Activated CD4-positive, alpha-beta T cell treated with anti-CD3 and anti-CD28 coated beads for 1 hour (primary cell): Measurements from ENCODE around the gene VIT.

Experiments used
- DNase-seq: peaks from one replicate; pipeline ENCODE4 v3.0.0-alpha.2; 2020

VIT gene

GRCh38 chr2:36770542-36771287, 74.2 kb downstream of the VIT start:
- DNase-seq, result no peak

DNA sequence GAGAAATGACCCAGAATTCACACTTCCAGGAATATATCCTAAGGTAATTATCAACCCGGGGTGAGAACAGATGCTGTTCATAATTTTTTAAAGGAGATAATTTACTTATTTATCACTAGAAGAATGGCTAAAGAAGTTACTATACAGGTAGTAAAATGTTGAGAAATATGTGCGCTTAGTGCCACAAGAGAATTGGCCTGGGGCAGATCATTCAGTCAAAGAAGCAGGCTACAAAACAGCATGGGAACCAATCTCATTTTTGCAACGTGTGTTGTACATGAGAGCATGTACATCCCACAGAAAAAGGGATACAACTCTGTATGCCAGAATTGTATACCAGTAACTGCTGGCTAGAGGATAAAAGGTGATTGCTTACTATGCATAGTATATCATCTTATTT, 75.2 kb downstream of the VIT start:
- no peak for DNase-seq

GRCh38 chr2:36773947-36774346, 77.4 kb downstream of the VIT start:
- no peak for DNase-seq

- no peak for DNase-seq
Observed at GRCh38 chr2:36775261-36775660, 78.8 kb downstream of the VIT start.

- DNase-seq, result no peak
Observed at GRCh38 chr2:36775806-36776205, 79.3 kb downstream of the VIT start.

DNA sequence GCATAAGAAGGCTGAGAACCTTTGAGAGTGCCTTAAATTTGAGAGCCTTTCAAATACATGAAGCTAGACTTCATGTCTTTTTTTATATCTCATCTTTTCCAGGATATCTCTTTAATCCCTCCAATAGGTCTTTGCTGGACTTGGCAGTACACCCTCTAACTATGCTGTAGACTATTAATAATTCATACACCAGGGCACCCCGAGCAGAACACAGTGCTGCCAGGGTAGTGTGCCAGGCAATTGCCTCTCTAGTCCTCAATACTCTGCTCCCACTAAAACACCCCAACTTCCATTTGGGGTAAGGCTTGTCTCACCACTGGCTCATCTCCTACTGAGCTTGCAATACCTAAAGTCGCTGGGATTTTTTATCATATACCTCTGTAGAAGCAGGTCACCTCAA, 80.8 kb downstream of the VIT start:
- no peak for DNase-seq

GRCh38 chr2:36777788-36778187, 81.3 kb downstream of the VIT start:
- no peak for DNase-seq

GRCh38 chr2:36779462-36779861, 83.0 kb downstream of the VIT start:
- DNase-seq, result no peak

DNA sequence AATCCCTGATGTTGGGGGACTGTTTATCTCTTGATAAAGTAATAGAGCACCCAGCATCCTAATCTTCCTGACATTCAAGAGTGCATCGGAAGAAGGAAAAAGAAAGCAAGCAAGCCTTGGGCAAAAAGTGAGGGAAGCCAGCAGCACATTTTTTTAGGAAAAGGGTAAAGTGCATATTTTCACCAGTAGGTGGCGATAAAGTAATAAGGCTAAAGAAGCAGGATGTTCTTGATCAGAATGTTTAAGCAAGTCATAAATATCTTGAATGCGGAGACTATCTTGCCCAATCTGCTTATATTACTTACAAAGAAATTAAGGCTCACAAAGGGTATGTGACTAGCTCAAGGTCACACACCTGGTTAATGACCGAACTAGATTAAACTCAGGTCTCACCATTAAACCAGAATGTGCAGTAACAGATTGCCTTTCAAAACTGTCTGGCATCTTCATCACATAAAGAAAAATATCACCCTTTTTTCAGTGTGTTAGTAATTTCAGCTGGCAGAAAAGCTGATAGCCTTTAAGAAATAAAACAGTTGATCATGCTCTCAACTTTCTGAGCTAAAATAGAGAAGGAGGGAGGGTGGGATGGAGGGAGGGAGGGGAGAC, 83.8 kb downstream of the VIT start:
- DNase-seq, result no peak

DNA sequence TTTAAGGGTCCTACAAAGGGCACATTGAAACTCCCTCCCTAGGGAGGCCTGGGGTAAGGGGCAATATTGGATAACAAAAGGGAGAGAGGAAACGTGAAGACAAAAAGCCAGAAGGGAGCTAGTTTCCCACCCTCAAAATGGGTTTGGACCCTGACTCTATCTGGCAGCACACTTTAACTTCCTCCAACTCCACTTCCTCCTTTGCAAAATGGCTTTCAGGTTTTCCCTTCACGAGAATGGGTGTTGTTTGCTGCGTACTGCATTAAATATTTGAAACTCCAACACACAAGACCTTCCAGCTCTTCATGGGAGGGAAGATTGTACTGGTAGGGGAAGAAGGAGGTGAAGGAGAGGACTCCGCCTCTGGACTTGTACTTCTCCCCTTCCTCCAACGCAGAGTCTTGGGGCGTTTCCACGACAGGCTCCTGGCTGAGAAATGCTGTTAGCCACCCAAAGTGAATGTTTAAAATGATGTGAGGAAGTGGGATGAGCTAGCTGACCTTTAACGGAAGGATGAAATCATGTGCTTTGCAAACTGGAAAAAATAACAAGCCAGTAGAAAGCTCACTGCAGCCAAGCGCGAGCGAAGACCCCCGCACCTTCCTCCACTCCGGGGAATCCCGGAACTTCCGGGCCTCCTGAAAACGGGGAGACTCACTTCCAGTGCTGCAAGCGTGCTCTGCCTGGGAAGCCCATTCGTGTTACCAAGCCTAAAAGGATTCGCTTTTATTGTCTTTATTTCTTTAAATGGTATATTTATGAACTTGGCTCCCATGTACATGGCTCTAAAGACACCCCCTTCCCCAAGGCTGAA, 85.6 kb downstream of the VIT start:
- DNase-seq, result no peak

DNA sequence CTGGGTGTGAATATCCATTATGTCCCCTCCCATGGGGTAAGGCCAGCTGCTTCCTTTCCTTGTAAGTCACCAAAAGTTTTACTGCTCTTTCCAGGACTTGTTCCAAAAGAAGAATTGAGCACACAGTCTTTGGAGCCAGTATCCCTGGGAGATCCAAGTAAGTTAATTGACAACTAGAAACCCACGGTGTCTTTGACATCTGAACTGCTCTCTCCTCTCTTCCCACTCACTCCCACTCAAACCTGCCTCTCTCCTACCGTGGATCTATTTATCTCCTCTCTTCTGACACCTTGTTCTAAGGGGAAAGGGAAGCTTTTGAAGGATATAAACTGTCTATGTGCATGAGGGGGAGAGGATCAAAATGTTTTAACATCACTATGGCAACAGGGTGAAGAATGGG, 86.7 kb downstream of the VIT start:
- DNase-seq, result no peak

DNA sequence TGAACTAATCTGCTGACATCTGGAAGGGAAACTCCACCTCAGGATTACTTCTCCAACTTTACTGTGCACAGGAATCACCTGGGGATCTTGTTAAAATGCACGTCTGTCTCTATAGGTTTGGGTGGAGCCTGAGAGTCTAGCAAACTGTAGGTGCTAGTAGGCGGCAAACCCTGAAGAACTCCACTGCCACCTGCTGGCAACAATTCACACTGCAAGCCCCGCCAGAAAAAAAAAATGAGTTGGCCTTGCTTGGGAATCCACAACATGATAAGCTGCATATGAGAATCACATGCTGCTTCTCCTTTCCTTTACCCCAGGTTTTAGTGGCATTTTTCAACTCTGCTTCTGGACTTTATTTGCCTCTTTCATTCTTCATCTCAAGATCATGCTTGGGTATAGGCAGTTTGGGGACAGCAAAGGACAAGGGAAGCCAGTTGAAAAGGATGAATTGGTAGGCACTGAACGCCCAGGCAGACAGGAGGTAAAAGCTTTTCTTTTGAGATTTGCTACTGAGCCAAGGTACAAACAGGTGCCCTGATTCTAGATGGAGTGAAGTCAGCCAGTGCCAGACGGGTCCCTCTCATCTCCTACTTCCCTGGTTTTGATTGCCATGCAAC, 88.8 kb downstream of the VIT start:
- DNase-seq, result peak; percentile 39

DNA sequence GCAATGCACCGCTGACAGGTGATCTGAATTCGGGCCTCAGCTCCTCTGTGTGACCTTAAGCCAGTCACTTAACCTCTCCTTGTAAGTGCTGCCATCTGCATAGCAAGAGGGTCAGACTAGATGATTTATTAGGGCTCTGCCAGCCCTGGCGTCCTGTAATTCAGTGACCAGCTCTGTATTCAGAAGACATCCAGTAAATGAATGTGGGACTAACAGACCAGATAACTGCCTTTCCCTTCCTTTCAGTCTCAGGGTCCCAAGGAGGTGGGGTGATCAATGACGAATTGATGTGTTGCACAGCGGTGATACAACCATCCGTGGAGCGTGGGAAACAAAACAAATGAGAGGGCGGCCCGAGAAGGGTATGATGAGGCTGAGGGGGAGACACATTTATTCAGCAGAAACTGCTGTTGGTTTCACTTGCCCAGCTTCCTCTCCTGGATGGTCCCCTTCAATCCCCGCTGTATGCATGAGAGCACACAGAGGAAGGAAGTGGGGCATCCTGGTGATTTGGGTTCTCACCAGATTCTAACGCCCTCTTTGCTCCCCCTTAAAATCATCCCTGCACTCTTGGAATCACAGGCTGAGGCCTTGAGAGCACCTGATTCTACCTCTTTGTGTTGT, 92.8 kb downstream of the VIT start:
- DNase-seq, result no peak

DNA sequence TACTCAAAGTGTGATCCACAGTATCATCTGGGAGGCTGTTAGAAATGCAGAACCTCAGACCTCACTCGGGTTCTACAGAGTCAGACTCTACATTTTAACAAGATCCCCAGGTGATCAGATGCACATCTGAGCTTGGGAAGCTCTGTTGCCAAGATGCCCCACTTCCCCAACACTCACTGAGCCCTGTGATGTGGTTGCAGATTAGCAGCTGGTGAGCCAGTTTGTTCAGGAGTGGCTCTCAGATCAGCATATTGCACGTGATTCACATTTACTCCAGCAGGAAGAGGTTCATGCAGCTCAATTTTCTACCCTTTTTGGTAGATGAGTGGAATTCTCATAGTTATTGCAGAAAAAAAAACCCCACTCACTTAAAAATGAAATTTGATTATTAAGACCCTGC, 96.4 kb downstream of the VIT start:
- no peak for DNase-seq

DNA sequence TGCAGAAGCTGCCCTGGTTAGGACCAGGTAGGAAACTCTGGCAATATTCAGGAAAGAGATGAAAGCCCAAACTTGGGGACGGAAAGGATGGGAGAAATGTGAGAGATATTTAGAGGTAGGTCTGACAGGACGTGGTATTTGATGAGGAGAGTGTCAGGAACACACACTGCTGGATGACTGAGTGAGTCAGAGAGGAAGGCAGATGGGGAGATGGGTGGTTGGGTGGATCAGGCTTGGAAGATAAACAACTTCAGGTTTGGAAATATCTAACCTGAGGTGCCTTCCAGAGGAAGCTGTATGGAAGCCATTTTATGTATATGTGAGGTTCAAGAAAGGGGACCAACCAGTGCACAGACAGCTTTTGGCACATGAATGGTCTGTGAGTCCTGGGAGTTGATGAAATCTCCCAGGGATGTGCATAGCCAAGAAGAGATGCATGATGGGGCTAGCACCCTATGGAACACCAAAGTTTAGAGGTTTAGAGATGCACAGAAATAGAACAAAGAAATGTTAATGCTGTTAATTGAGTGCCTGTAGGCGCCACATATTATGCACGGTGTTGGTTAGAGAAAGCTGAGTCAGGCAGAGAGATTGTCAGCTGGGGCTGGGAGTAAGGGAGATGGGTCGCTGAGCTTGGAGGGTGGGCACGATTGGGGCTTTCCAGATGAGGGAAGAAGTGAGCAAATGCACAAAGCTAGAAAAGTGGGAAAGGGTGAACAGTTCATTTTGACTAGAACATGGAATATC, 101.0 kb downstream of the VIT start:
- no peak for DNase-seq

DNA sequence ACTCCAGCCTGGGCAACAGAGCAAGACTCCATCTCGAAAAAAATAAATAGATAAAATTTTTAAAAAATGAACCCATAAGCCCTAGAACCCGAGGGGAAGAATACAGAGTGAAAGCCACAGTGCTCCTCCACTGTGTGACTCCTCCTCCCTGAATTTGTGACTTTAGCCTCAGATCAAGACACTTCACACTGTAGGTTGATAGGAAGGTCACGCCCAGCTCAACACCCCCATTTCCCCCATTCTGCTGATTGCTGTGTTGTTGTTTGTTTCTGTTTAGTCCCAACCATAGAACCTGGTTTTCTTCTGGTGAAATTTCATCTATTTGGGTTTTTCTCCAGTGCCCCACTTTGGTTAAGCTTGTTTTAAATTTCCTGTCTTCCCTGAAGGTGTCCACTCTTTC, 102.2 kb downstream of the VIT start:
- DNase-seq, result no peak

- peak; percentile 9 for DNase-seq
Observed at GRCh38 chr2:36800381-36800780, 103.9 kb downstream of the VIT start.

DNA sequence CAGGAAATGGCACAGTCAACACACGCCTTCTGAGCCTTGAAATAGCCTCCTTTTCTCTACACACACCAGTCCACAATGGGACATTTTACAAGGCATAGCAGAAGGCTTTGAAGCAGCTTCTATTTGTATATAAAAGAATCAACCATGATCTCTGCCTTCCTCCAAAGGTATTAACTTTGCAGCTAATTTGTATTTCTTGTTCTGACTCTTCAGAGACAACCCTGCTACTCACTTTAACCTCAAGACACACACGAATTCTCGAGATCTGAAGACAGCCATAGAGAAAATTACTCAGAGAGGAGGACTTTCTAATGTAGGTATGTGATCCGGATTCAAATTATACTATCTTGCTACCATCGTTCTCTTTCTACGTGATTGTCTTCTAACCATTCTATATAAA, 104.6 kb downstream of the VIT start:
- no peak for DNase-seq

DNA sequence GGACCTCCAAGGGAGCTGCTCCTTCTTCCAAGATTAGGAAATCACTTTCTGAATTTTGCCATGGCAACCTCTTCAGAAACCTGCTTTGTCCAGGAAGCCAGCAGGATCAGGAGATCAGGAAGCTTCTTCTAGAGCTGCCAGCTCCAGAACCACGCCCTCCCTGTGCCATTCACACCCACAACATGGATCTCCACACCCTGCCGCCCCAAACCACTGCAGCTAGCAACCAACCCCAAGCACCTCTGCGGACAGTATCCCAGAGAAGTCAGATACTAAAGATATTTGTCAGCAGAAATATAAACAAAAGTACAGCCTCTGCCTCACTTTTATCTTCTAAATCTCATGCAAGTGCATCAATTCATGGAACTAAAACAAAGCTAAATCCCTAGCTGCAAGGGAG, 106.4 kb downstream of the VIT start:
- no peak for DNase-seq

DNA sequence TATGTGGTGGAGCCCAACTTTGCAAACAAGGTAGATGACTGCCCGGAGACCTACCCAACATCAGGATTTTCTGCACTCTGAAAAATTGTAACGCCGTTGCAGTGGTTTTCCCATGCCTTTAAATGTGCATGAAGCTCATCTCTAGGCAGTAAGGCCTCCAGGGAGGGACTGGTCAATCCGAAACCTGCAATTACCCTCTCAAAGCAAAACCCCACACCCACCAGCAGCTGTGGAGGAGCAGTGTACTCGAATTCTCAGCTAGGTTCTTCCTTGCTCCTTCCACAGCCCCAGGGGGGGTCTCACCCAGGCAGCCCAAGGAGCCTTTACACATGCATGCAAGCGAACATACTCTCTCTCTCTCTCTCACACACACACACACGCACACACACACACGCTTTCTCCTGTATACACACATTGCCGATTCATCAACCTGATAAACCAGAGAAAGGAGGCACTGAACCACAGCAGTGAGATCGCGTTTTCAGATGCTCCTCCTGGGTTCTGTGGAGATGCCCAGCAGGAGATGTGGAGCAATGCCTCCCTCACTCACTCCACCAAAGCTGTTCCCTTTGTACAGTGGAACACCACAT, 109.2 kb downstream of the VIT start:
- no peak for DNase-seq

DNA sequence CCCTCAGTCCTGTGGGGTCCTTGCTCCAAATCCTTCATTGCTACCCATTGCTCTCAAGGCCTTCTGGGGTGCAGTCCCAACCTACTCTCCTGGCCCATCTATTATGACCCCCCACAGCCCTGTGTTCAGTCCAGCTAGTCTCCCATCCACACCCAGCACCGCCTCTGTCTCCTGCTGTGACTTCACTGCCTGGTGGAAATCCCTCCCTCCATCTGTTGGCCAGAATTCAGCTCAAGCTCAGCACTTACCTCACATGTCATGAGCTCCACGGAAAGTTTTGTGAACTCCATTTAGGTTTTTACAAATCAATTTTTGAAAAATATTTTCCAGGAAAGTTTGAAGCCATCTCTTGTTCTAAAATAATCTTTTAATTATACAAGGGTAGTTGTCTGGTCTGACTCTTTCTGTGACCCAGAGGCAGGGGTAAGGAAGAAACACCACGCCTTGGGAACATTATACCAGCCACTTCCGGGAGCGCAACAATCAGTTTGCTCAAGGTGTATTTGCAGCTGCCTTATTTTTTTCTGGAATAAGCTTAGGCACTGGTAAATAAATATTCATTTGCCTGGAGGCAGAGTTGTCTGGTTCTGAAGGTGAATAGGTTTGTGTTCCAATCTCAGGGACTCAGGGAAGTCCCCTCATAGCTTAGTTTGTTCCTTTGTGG, 110.8 kb downstream of the VIT start:
- no peak for DNase-seq
